GM12872 (cell line): ENCODE data around the gene FGF6.

Source experiments
- TF ChIP-seq, protein P1 (sequence below): IDR thresholded peaks from 3 replicates; pipeline ENCODE4 v1.5.1; 2011; ENCODE audit warnings: low read depth, mild to moderate bottlenecking, low read length, moderate library complexity; ENCODE audit not compliant: insufficient read depth

The FGF6 gene

GRCh38 chr12:4482936-4483335 is 37.3 kb upstream of the FGF6 start:
- TF ChIP-seq, protein P1, sequence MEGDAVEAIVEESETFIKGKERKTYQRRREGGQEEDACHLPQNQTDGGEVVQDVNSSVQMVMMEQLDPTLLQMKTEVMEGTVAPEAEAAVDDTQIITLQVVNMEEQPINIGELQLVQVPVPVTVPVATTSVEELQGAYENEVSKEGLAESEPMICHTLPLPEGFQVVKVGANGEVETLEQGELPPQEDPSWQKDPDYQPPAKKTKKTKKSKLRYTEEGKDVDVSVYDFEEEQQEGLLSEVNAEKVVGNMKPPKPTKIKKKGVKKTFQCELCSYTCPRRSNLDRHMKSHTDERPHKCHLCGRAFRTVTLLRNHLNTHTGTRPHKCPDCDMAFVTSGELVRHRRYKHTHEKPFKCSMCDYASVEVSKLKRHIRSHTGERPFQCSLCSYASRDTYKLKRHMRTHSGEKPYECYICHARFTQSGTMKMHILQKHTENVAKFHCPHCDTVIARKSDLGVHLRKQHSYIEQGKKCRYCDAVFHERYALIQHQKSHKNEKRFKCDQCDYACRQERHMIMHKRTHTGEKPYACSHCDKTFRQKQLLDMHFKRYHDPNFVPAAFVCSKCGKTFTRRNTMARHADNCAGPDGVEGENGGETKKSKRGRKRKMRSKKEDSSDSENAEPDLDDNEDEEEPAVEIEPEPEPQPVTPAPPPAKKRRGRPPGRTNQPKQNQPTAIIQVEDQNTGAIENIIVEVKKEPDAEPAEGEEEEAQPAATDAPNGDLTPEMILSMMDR = no peak

- TF ChIP-seq, protein P1 = no peak
Measured at GRCh38 chr12:4478933-4479332, 33.3 kb upstream of the FGF6 start.

DNA sequence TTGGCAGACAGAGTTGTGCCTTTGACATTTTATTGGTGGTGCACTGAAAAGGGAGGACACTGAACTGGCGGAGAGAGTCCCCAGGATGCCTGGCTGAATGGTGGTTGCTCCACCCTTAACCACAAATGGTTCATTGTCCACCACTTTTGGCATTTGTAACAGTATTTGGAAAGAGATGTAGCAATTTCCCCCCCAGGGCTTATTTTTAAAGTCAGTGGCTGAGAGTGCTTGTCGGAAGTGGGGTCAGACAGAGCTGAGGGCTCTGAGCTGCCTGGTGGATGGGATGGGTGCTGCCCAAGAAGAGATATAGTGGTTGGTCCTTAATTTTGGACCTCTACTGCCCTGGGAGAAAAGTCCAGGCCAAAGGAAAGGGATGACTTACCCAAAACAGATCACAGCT is 31.5 kb upstream of the FGF6 start:
- TF ChIP-seq, protein P1 = no peak

- TF ChIP-seq, protein P1 = no peak
Measured at GRCh38 chr12:4472046-4472445, 26.4 kb upstream of the FGF6 start.

DNA sequence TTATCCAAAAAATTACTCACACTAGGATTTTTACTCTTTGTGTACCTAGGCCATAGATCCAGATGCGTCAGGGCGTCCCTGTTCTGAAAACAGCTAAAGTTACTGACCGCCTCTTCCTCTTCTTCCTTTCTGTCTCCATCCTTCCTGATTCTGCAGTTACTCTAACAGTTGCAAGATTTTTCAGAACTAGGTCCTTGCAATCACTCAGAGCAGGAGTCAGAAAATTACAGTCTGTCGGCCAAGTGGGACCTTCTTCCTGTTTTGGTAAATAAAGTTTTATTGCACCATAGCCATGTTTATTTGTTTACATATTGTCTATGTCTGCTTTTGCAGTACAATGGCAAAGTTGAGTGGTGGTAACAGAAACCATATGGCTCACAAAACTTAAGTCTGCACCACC is 25.6 kb upstream of the FGF6 start:
- TF ChIP-seq, protein P1 = no peak

DNA sequence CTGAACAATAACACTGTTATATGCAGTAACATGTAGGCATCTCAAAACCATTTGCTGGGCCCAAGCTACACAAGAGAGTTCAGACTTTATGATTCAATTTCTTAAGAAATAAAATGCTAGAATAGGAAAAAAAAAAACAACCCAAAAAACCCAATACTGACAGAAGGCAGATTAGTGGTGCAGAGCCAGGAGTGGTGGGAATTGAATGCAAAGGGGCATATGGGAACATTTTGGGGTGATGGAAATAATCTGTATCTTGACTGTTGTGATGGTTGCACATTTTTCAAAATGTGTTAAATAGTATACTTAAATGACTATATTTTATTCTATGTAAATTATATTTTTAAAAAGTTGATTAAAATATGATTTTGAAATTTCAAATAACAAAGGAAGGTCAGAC is 23.4 kb upstream of the FGF6 start:
- TF ChIP-seq, protein P1 = no peak

DNA sequence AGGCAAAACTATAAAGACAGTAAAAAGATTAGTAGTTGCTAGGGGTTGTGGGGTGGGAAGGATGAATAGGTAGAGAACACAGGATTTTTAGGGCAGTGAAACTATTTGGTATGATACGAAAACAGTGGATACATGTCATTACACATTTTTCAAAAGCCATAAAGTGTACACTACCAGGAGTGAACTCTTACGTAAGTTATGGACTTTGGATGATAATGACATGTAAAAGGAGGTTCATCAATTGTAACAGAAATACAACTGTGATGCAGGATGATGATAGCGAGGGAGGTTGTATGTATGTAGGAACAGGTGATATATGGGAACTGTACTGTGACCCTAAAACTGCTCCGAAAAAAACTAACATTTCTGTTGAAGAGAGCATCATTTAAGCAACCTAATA is 15.1 kb upstream of the FGF6 start:
- TF ChIP-seq, protein P1 = no peak
